GM18870 (cell line): ENCODE measurements around the gene DLEC1.

Experiments
- ATAC-seq: cut with Tn5 transposase; IDR thresholded peaks from one replicate; pipeline ENCODE4 v1.9.1; 2021; ENCODE audit warnings: moderate library complexity; ENCODE audit not compliant: unreplicated experiment

Gene DLEC1

DNA sequence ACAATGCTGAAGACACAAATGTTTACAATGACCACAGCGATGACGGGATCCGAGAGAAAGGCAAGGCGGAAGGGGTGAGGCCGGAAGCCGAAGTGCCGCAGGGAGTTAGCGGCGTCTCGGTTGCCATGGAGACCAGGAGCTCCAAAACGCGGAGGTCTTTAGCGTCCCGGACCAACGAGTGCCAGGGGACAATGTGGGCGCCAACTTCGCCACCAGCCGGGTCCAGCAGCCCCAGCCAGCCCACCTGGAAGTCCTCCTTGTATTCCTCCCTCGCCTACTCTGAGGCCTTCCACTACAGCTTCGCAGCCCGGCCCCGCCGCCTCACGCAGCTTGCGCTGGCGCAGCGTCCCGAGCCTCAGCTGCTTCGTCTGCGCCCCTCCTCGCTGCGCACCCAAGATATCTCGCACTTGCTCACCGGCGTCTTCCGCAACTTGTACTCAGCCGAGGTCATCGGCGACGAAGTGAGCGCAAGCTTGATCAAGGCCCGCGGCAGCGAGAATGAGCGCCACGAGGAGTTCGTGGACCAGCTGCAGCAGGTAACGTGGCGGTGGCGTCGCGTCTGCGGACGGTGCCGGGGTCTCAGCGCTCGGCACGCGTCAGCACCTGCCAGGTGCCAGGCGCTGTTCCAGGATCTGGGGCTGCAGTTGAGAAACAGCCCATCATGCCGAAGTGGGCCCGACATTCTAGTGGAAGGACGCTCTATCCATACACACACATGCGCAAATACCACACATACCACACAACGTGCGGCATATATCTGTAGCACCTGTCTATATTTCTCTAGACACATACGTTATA, at the start of gene DLEC1:
DLEC1 (plus strand) TSS at position 108 of the 798 bp plus-strand sequence; CDS start at position 126, 18 bp downstream.
- ATAC-seq, result peak; percentile 68

DNA sequence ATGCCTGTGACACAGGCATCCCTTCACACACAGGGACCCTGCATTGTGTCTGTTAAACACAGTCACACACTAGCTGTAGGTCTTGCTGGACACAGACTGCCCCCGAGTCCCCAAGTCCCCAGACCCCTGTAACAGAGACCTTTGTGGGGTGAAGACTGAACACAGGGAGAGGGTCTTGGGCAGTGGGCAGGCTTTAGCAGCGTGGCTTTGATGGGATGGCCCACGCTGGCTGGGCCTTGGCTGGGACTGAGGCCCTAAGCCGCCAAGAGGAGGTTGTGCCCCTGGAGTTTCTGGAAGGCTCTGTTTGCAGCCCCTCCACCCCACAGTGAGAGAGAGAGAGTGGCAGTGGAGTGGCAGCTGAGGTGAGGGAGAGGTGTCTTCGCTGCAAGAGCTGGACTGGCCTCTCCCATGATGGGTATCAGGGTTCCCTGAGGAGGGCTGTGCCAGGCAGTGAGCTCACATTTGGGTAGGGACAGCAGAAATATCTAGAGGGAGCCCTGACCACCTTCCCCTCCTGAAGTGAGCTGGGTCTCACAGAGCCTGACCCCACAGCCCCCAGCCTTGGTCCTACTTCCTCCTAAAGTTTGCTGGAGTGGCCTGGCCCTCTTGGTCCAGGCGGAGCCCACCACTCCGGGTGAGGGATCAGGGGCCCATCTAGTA, 49.1 kb upstream of the DLEC1 start:
- no peak for ATAC-seq

DNA sequence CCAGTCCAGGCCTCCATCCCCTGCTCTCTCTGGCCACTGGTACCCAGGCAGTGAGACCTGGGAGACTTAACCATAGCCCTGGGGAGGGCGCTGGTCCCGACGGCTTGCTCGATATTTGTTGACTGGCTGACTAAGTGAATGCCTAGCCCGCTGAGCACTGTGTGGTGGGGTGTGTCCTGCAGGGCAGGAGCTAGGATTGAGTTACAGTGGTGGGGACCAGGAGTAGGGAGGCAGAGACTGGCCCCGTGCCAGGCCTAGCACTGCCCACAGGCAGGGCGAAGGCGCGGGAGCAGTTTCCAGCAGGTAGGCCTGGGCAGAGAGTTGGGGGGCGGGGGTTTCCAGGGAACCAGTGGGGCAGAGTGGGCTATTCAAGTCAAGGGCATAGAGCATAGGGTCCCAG, 48.5 kb upstream of the DLEC1 start, which contains the start of gene VILL:
VILL (plus strand) TSS at position 260 of the 400 bp plus-strand sequence. CDS start 2,887 bp downstream, outside the sequence.
- ATAC-seq, result no peak

- ATAC-seq, result no peak
These were observed 47.9 kb upstream of the DLEC1 start for GRCh38 chr3:37991109-37991508.

DNA sequence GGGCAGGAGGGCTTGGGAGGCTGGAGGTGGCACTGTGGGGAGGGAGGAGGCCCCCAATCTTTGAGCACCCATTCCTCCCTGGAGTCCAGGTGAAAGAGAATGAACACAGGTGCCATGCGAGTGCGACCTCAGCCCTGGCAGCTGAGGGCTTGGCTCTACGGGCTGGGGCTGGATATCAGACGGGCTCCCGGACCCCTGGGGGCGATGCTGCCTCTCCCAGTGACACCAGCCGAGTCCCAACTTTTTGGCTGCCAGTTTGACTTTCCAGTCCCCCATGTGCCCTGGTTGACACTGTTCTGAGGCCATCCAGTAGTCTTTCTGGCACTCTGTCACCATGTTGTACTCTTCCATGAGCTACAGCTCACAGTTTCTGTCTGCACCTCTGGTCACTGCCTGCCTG, 47.2 kb upstream of the DLEC1 start:
- no peak for ATAC-seq

DNA sequence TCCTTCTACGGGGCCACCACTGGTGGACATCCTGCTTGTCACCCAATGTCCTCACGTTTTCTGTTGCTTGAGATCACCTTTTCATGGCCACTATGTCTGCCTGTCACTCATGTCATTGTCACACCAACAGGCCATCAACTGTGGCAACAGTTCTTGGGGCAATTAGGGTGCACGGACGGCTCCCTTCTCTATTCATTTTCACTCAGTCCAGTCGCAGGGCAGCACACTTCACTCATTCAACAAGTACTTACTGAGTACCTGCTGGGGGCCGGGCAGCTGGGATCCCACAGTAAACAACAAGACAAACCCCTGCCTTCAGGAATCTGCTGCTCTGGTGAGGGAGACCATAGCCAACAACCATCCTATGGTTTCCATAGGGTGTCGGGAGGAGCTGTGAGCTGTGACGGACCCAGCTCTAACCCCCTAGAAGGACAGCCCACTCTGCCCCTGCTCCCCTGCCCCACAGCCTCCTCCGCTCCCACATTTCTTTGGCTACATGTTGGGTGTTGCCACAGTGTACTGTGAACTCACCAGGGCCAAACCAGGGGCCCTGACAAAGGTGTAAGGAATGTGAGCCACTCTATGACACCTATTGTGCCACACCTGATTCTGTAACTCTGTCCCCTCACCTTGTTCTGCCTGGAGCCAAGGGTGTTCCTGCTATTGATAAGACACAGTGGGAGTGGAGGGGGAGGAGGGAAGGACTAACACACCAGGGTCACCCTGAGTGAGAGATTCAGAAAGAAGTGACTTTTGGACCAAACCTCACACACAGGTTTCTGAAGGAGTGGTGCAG, 46.5 kb upstream of the DLEC1 start:
- no peak for ATAC-seq

GRCh38 chr3:37993067-37993455, 45.9 kb upstream of the DLEC1 start:
- ATAC-seq, result no peak

DNA sequence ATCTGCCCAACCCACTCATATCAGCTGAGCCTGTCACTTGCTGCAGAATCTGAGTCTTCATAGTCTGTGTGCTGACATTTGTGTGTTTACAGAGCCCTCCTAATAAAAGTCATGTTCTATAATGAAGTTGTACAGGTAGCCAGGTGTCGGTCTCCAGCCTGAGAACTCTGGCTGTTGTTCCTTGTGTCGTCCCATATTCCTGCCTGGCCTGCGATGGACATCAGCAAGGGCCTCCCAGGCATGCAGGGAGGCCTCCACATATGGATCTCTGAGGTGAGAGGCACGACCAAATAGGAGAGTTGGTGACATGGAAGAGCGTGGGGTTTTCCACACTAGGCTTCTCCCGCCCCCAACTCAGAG, 45.6 kb upstream of the DLEC1 start:
- ATAC-seq, result no peak

- ATAC-seq, result peak; percentile 40
These were observed 45.0 kb upstream of the DLEC1 start for GRCh38 chr3:37993820-37994638.

- ATAC-seq, result no peak
These were observed 44.4 kb upstream of the DLEC1 start for GRCh38 chr3:37994639-37994972.

DNA sequence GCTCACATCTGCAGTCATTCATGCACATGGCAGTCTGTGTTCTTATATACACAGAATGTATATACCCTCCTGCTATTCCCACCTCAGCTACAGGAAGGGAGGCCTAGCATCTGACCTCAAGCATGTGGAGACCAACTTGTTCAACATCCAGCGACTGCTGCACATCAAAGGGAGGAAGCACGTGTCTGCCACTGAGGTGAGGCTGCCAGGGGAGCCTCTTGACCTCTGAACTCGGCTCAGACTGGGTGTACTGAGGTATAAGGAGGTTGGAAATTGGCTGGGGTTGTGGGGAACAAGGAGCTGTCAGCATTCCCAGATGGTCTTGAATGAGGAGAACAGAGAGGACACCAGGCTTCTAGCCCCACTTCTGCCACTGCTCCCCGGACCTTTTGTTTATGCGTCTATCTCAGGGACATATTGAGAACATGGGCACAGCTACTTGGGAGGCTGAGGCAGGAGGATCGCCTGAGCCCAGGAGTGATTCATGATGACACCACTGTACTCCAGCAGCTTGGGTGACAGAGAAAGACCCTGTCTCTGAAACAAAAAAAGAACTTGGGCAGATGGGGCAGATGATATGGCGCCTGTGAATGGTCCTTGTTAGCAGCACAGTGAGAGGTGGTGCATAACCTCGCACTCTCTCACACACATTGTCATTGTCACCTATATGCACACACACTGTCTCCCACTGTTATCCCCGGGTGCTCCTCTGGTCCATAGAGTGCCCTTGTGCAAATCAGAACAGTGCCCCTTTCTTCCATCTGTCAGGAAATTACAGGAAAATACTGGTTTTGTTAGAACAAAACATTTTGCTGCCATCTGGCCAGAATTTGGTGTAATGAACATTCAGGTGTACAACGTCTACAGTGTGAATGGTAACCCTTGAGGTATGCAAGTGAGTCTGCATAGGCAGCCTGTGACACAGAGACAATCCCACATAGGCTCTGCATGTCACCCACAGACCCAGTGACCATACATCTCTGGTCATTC, 43.1 kb upstream of the DLEC1 start:
- ATAC-seq, result no peak

GRCh38 chr3:37996785-37997301, 42.2 kb upstream of the DLEC1 start:
- ATAC-seq, result peak; percentile 69

DNA sequence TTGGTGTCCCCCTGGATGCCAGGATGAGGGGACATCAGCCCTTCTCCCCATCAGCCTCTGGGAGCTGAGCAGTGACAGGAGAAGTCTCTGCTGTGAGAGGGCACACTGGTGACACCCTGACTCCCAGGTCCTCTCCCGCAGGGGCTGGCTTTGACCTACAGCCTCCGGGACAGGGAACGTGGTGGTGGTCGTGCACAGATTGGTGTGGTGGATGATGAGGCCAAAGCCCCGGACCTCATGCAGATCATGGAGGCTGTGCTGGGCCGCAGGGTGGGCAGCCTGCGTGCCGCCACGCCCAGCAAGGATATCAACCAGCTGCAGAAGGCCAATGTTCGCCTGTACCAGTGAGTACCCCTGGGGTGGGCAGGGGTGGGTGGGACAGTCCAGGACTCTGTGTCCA, 41.7 kb upstream of the DLEC1 start:
- ATAC-seq, result no peak

DNA sequence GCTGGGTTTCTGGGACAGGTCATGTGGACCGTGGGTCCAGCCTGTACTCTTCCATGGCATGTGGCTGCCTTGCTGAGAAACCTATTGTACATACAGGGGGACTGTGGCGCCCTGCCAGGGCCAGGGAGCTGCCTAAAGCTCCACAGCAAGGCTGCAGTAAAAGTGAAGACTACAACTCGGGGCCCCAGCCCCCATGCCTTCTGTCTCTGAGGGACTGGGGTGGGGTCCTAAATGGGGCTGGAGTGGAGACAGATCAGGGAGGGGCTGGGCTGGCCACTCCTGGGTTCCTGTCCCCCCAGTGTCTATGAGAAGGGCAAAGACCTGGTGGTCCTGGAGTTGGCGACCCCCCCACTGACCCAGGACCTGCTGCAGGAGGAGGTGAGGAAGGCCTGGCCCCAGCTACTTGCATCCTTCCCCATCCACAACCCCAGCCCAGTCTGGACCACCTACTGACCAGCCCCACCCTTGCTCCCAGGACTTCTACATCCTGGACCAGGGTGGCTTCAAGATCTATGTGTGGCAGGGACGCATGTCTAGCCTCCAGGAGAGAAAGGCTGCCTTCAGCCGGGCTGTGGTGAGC, 41.1 kb upstream of the DLEC1 start:
- no peak for ATAC-seq

DNA sequence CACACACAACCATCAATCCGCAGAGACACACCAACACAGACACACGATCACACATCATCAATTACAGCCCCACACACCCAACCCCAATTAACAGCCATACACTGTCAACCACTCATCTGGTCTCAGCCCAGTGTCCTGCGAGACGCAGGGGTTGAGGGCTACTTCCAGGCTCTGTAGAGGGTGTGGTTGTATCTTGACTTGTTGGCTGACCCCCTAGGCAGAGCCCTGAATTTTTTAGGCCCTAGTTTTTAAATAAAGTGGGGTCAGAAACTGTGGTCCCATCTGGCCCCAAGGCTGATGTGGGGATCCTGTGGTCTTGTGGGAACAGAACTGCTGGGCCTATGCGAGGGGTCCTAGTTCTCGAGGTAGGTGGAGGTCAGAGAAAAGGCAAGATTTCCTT, 39.2 kb upstream of the DLEC1 start:
- no peak for ATAC-seq

DNA sequence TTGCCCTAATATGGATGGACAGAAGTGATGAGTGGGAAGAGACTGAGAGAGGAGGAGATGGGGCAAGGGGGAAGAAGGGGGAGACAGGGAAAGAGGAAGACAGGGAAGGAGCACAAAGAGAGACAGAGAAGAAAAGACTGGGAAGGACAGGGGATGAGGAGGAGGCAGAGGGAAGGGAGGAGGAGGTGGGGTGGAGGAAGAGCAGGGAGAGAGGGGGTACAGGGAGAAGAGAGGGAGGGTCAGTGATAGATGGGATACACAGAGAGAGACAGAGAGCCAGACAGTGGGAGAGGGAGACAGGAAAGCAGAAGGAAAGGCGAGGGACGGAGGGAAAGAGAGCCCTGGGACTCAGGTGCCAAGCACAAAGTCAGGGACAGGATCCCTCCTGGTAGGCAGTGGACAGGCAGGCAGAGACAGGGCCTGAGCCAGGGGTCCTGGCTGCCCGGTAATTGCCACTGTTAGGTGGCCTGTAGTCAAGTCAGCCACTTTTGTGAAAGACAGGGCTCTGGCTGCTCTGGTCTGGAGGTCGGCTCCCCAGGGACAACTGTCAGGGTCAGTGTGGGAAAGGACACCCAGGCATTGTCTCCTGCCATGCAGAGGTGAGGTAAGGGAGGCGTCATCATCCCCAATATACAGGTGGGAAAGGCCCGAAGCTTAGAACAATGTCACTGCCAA, 38.6 kb upstream of the DLEC1 start:
- ATAC-seq, result no peak

DNA sequence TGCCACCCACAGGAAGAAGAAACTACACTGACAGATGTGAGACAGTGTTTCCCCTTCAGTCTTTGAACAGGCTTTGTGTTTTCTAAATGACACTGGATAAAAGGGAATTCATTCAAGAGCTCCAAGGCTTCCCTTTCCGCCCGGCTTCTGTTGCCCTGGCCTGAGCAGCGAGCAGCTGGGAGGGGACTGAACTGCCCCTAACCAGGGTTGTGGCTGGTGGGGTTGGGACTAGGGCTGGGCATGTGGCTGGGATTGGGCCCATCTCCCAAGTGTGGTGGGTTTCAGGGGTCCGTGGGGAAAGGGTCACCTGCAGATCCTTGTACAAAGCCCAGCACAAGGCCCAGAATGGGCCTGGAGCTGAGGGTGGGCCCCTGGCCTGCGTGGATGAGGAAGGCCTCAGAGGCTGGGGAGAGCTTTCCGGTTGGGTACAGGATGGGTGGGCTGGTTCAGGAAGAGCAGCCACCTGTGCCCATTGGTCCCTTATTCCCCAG, 38.0 kb upstream of the DLEC1 start:
- no peak for ATAC-seq

DNA sequence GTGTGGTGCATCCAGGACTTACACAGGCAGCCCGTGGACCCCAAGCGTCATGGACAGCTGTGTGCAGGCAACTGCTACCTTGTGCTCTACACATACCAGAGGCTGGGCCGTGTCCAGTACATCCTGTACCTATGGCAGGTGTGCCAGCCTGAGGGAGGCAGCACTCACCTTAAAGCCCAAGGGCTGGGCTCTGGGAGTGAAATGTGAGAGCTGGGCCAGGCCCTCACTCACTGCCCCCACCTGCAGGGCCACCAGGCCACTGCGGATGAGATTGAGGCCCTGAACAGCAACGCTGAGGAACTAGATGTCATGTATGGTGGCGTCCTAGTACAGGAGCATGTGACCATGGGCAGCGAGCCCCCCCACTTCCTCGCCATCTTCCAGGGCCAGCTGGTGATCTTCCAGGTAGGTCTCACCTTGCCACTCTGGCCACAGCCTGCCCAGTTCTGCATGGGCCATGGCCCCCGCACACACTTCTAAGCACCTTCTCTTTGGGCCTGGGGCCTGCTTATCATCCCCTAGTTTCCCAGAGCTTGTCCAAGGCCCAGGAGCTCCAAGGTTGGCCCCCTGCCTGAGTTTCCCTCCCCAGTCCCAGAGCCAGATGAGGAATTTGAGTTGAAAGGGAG, 37.4 kb upstream of the DLEC1 start:
- no peak for ATAC-seq
